Liver (tissue), 9 donors: ENCODE results near the gene FAM222A. TPM values are rescaled to one million over a fixed set of nuclear protein-coding genes. Genes with fewer than 3 reads are reported as not detected.

Experiments
- DNase-seq: peaks from one replicate; pipeline ENCODE4 v3.0.0-alpha.2; 2017; ENCODE audit warnings: low spot score
- H3K27ac ChIP-seq, 2 donors: one replicate each; pipeline ENCODE4 v1.7.0; 2013; ENCODE audit warnings: inconsistent platforms in 2 of 2, low read length in 2 of 2, control low read depth in 1 of 2, low read depth in 1 of 2, mild to moderate bottlenecking in 1 of 2
- H3K27me3 ChIP-seq, 4 donors: one replicate each; pipeline versions ENCODE4 v1.6.1 to v1.7.0; 2013; ENCODE audit warnings: low read length in 3 of 4, inconsistent platforms in 1 of 4, mild to moderate bottlenecking in 1 of 4, moderate library complexity in 1 of 4; ENCODE audit not compliant: control insufficient read depth in 4 of 4, insufficient read depth in 4 of 4
- H3K36me3 ChIP-seq, 4 donors: one replicate each; pipeline versions ENCODE4 v1.6.1 to v1.7.0; 2013; ENCODE audit warnings: low read length in 3 of 4, mild to moderate bottlenecking in 3 of 4, low read depth in 1 of 4, moderate library complexity in 1 of 4; ENCODE audit not compliant: control insufficient read depth in 4 of 4, insufficient read depth in 3 of 4
- H3K4me1 ChIP-seq, 4 donors: one replicate each; pipeline versions ENCODE4 v1.6.1 to v1.7.0; 2013; ENCODE audit warnings: low read length in 3 of 4, mild to moderate bottlenecking in 3 of 4, moderate library complexity in 1 of 4; ENCODE audit not compliant: control insufficient read depth in 4 of 4, insufficient read depth in 4 of 4
- H3K4me3 ChIP-seq, 3 donors: one replicate each; pipeline versions ENCODE4 v1.6.1 to v1.7.0; 2013; ENCODE audit warnings: low read length in 3 of 3, control low read depth in 1 of 3, low read depth in 1 of 3, mild to moderate bottlenecking in 1 of 3
- H3K9ac ChIP-seq, 2 donors: one replicate each; pipeline ENCODE4 v1.7.0; 2013; ENCODE audit warnings: low read length in 2 of 2, mild to moderate bottlenecking in 2 of 2, moderate library complexity in 2 of 2, control low read depth in 1 of 2, low read depth in 1 of 2
- H3K9me3 ChIP-seq, 4 donors: one replicate each; pipeline versions ENCODE4 v1.6.1 to v1.7.0; 2013; ENCODE audit warnings: low read length in 3 of 4; ENCODE audit not compliant: control insufficient read depth in 4 of 4
- EGR1 ChIP-seq, 2 donors: IDR thresholded peaks; 2 replicates each; pipeline ENCODE4 v1.6.1; 2016 to 2018; ENCODE audit warnings: antibody characterized with exemption in 2 of 2, low read depth in 2 of 2
- FOXA2 ChIP-seq: IDR thresholded peaks from 2 replicates; pipeline ENCODE4 v1.6.1; 2016; ENCODE audit warnings: antibody characterized with exemption
- GABPA ChIP-seq, 2 donors: IDR thresholded peaks in 1 of 2; conservative IDR thresholded peaks in 1 of 2; 2 replicates each; pipeline ENCODE4 v1.6.1; 2016; ENCODE audit warnings: antibody characterized with exemption in 2 of 2, mild to moderate bottlenecking in 1 of 2, moderate library complexity in 1 of 2
- HNF4A ChIP-seq, 2 donors: conservative IDR thresholded peaks; 2 replicates each; pipeline ENCODE4 v1.6.1; 2016; ENCODE audit warnings: antibody characterized with exemption in 2 of 2, mild to moderate bottlenecking in 2 of 2
- HNF4G ChIP-seq: IDR thresholded peaks from 2 replicates; pipeline ENCODE4 v1.6.1; 2016; ENCODE audit warnings: antibody characterized with exemption
- JUND ChIP-seq, 2 donors: IDR thresholded peaks; 2 replicates each; pipeline ENCODE4 v1.6.1; 2016; ENCODE audit warnings: antibody characterized with exemption in 2 of 2
- NR2F2 ChIP-seq: IDR thresholded peaks from 2 replicates; pipeline ENCODE4 v1.6.1; 2016; ENCODE audit warnings: antibody characterized with exemption
- RAD21 ChIP-seq, 2 donors: IDR thresholded peaks; 2 replicates each; pipeline ENCODE4 v1.6.1; 2016; ENCODE audit warnings: antibody characterized with exemption in 2 of 2, mild to moderate bottlenecking in 2 of 2
- RXRA ChIP-seq, 2 donors: IDR thresholded peaks; 2 replicates each; pipeline ENCODE4 v1.6.1; 2017 to 2018; ENCODE audit warnings: antibody characterized with exemption in 2 of 2, mild to moderate bottlenecking in 1 of 2
- SP1 ChIP-seq: IDR thresholded peaks from 2 replicates; pipeline ENCODE4 v1.6.1; 2018; ENCODE audit warnings: antibody characterized with exemption, mild to moderate bottlenecking
- TAF1 ChIP-seq: conservative IDR thresholded peaks from 2 replicates; pipeline ENCODE4 v1.6.1; 2016; ENCODE audit warnings: antibody characterized with exemption, mild to moderate bottlenecking
- YY1 ChIP-seq: IDR thresholded peaks from 2 replicates; pipeline ENCODE4 v1.6.1; 2016; ENCODE audit warnings: antibody characterized with exemption, mild to moderate bottlenecking
- WGBS: extraction: QIAGEN DNeasy Blood & Tissue Kit; methylation state at CpG from one replicate; pipeline ENCODE4 v1.1.7; 2013; 5-methylcytosine and 5-hydroxymethylcytosine counted together
- polyA plus RNA-seq, 2 donors: library from polyadenylated mRNA; stranded (reverse) in 1 of 2; unstranded in 1 of 2; fragments of 200-250 nt in 1 of 2; fragments of >200 nt in 1 of 2; fragmentation: Nextera tagmentation in 1 of 2; extraction: Ambion mirVana in 1 of 2; gene quantifications; one replicate each; pipeline versions ENCODE4 v1.2.1 to v1.2.3, GENCODE V29; 2013 to 2015
- total RNA-seq, 2 donors: library from RNA; depleted of rRNA; stranded (reverse); fragments of >200 nt; gene quantifications; one replicate each; pipeline ENCODE4 v1.2.3, GENCODE V29; 2014
- TF ChIP-seq, protein P1 (sequence below): IDR thresholded peaks from 2 replicates; pipeline ENCODE4 v1.6.1; 2016; ENCODE audit warnings: antibody characterized with exemption
- TF ChIP-seq, protein P2 (sequence below): fragments of 150-350 bp; IDR thresholded peaks from 2 replicates; pipeline ENCODE4 v1.5.1; 2017; ENCODE audit warnings: improper control_type of control experiment, low read depth, low read length; ENCODE audit not compliant: missing input control
- TF ChIP-seq, protein P3 (sequence below): IDR thresholded peaks from 2 replicates; pipeline ENCODE4 v1.6.1; 2016; ENCODE audit warnings: antibody characterized with exemption
- TF ChIP-seq, protein P4 (sequence below): IDR thresholded peaks from 2 replicates; pipeline ENCODE4 v1.6.1; 2016; ENCODE audit warnings: antibody characterized with exemption
- TF ChIP-seq, protein P5 (sequence below): IDR thresholded peaks from 2 replicates; pipeline ENCODE4 v1.6.1; 2016; ENCODE audit warnings: antibody characterized with exemption, mild to moderate bottlenecking
- donor health status: healthy.
- donor health status: healthy.
- donor health status: healthy.
- donor health status: healthy.
- donor health status: healthy.

FAM222A gene
- total and polyA plus RNA-seq, 4 donors: 0.97 to 2.2 (median 1.9) TPM

DNA sequence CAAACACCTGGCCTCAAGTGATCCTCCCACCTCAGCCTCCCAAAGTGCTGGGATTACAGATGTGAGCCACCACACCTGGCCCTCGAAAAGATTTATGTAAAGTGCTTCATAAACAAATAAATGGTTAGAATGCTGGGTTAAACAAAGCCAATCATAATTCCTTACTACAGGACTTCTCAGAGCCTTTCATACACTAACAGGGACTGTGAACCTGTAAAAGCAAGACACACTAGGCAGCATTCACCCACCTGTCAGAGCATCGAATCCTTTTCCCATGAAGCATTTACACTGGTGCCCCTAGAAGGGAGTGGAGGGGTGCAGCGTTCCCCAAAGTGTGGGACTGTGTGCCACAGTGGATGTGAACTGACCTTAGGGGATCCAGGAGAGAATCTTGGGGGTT is 90.1 kb downstream of the FAM222A start:
- TF ChIP-seq FOXA2 (no peak), RXRA (IDR thresholded peaks at IDR 0.05) (no peak), EGR1 (IDR thresholded peaks at IDR 0.05; ENCODE audit: low read depth in 2 of 2) (no peak), GABPA (IDR thresholded peaks at IDR 0.05 in 1 of 2, conservative IDR thresholded peaks at IDR 0.05 in 1 of 2) (no peak), HNF4A (conservative IDR thresholded peaks at IDR 0.05) (no peak), RAD21 (IDR thresholded peaks at IDR 0.05) (no peak), SP1 (no peak), HNF4G (no peak), JUND (IDR thresholded peaks at IDR 0.05) (no peak), NR2F2 (no peak), TAF1 (no peak), YY1 (no peak)
- TF ChIP-seq, protein P1, sequence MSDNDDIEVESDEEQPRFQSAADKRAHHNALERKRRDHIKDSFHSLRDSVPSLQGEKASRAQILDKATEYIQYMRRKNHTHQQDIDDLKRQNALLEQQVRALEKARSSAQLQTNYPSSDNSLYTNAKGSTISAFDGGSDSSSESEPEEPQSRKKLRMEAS: no peak
- TF ChIP-seq, protein P2, sequence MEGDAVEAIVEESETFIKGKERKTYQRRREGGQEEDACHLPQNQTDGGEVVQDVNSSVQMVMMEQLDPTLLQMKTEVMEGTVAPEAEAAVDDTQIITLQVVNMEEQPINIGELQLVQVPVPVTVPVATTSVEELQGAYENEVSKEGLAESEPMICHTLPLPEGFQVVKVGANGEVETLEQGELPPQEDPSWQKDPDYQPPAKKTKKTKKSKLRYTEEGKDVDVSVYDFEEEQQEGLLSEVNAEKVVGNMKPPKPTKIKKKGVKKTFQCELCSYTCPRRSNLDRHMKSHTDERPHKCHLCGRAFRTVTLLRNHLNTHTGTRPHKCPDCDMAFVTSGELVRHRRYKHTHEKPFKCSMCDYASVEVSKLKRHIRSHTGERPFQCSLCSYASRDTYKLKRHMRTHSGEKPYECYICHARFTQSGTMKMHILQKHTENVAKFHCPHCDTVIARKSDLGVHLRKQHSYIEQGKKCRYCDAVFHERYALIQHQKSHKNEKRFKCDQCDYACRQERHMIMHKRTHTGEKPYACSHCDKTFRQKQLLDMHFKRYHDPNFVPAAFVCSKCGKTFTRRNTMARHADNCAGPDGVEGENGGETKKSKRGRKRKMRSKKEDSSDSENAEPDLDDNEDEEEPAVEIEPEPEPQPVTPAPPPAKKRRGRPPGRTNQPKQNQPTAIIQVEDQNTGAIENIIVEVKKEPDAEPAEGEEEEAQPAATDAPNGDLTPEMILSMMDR: no peak
- TF ChIP-seq, protein P3, sequence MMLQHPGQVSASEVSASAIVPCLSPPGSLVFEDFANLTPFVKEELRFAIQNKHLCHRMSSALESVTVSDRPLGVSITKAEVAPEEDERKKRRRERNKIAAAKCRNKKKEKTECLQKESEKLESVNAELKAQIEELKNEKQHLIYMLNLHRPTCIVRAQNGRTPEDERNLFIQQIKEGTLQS: no peak
- TF ChIP-seq, protein P4, sequence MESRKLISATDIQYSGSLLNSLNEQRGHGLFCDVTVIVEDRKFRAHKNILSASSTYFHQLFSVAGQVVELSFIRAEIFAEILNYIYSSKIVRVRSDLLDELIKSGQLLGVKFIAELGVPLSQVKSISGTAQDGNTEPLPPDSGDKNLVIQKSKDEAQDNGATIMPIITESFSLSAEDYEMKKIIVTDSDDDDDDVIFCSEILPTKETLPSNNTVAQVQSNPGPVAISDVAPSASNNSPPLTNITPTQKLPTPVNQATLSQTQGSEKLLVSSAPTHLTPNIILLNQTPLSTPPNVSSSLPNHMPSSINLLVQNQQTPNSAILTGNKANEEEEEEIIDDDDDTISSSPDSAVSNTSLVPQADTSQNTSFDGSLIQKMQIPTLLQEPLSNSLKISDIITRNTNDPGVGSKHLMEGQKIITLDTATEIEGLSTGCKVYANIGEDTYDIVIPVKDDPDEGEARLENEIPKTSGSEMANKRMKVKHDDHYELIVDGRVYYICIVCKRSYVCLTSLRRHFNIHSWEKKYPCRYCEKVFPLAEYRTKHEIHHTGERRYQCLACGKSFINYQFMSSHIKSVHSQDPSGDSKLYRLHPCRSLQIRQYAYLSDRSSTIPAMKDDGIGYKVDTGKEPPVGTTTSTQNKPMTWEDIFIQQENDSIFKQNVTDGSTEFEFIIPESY: no peak
- TF ChIP-seq, protein P5, sequence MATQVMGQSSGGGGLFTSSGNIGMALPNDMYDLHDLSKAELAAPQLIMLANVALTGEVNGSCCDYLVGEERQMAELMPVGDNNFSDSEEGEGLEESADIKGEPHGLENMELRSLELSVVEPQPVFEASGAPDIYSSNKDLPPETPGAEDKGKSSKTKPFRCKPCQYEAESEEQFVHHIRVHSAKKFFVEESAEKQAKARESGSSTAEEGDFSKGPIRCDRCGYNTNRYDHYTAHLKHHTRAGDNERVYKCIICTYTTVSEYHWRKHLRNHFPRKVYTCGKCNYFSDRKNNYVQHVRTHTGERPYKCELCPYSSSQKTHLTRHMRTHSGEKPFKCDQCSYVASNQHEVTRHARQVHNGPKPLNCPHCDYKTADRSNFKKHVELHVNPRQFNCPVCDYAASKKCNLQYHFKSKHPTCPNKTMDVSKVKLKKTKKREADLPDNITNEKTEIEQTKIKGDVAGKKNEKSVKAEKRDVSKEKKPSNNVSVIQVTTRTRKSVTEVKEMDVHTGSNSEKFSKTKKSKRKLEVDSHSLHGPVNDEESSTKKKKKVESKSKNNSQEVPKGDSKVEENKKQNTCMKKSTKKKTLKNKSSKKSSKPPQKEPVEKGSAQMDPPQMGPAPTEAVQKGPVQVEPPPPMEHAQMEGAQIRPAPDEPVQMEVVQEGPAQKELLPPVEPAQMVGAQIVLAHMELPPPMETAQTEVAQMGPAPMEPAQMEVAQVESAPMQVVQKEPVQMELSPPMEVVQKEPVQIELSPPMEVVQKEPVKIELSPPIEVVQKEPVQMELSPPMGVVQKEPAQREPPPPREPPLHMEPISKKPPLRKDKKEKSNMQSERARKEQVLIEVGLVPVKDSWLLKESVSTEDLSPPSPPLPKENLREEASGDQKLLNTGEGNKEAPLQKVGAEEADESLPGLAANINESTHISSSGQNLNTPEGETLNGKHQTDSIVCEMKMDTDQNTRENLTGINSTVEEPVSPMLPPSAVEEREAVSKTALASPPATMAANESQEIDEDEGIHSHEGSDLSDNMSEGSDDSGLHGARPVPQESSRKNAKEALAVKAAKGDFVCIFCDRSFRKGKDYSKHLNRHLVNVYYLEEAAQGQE: no peak
- Histone ChIP-seq H3K27me3 (no peaks in the 10 kb centered on the region), H3K9me3 (no peaks in the 10 kb centered on the region), H3K4me1 (peaks cover 0 to 6% (median 2%) of the 10 kb centered on the region in 4 donors), H3K36me3 (peaks cover 0 to 24% (median 6%) of the 10 kb centered on the region in 4 donors), H3K27ac (no peak overlapping the region), H3K4me3 (no peak overlapping the region), H3K9ac (no peak overlapping the region)
- WGBS: 91% methylated on average over 3 of the region's 3 CpGs
- DNase-seq: no peak
